HUES64 (cell line): ENCODE data around the gene UFSP1.

Source experiments
- H3K27ac ChIP-seq: 2 replicates; pipeline ENCODE4 v1.7.0; 2013; ENCODE audit warnings: low read depth, low read length, inconsistent platforms
- H3K27me3 ChIP-seq: 2 replicates; pipeline ENCODE4 v1.6.1; 2013; ENCODE audit warnings: mild to moderate bottlenecking, low read length; ENCODE audit not compliant: insufficient read depth
- H3K36me3 ChIP-seq: 2 replicates; pipeline ENCODE4 v1.6.1; 2013; ENCODE audit warnings: mild to moderate bottlenecking, low read length; ENCODE audit not compliant: insufficient read depth
- H3K4me1 ChIP-seq: 2 replicates; pipeline ENCODE4 v1.6.1; 2013; ENCODE audit warnings: mild to moderate bottlenecking, low read length, moderate library complexity; ENCODE audit not compliant: insufficient read depth
- H3K4me3 ChIP-seq: 2 replicates; pipeline ENCODE4 v1.5.1; 2013; ENCODE audit warnings: mild to moderate bottlenecking, low read length, moderate library complexity
- H3K9ac ChIP-seq: 2 replicates; pipeline ENCODE4 v1.6.1; 2013; ENCODE audit warnings: mild to moderate bottlenecking, low read depth, low read length
- H3K9me3 ChIP-seq: 2 replicates; pipeline ENCODE4 v1.6.1; 2013; ENCODE audit warnings: low read depth, low read length; ENCODE audit not compliant: insufficient read depth
- WGBS: fragments of 150-250, 120-280 bp; methylation state at CpG from one replicate; pipeline ENCODE4 v1.1.7; 2013; ENCODE audit warnings: missing lambda C conversion rate; 5-methylcytosine and 5-hydroxymethylcytosine counted together

The UFSP1 gene

GRCh38 chr7:100878013-100878412 is 11.5 kb downstream of the UFSP1 start:
- no peak overlapping the region for H3K9ac ChIP-seq
- H3K4me1 ChIP-seq, result peaks cover 8% of the 10 kb centered on the region; the same call in 1 of the 2 replicates
- H3K4me3 ChIP-seq, result no peak overlapping the region

GRCh38 chr7:100875356-100875751 is 14.2 kb downstream of the UFSP1 start:
- under 1% methylated on average over 39 of the region's 39 CpGs for WGBS

More at GRCh38 chr7:100878013-100878412, 11.5 kb downstream of the UFSP1 start:
- Histone ChIP-seq H3K9me3 (no peaks in the 10 kb centered on the region), H3K27me3 (no peaks in the 10 kb centered on the region), H3K27ac (no peak overlapping the region), H3K36me3 (peaks cover 78% of the 10 kb centered on the region)
- 93% methylated on average over 7 of the region's 7 CpGs for WGBS

GRCh38 chr7:100874577-100875355 is 14.7 kb downstream of the UFSP1 start, which contains the start of gene SRRT:
Gene SRRT (plus strand): TSS chr7:100875103. CDS start chr7:100875591, 488 bp downstream.
- Histone ChIP-seq H3K36me3 (peaks cover 73% of the 10 kb centered on the region), H3K4me1 (peaks cover 8% of the 10 kb centered on the region; the same call in 1 of the 2 replicates), H3K4me3 (peak within 1 kb of the TSS; percentile 100), H3K27ac (peak within 1 kb of the TSS; percentile 96), H3K9me3 (no peaks in the 10 kb centered on the region), H3K27me3 (no peaks in the 10 kb centered on the region), H3K9ac (peak within 1 kb of the TSS; percentile 91)
- 5% methylated on average over 79 of the region's 79 CpGs for WGBS

More at GRCh38 chr7:100875356-100875751, 14.2 kb downstream of the UFSP1 start:
- H3K27me3 ChIP-seq, result no peaks in the 10 kb centered on the region
- H3K4me1 ChIP-seq, result peaks cover 8% of the 10 kb centered on the region; the same call in 1 of the 2 replicates
- H3K9ac ChIP-seq, result peak overlapping the region; percentile 91
- peak overlapping the region; percentile 96 for H3K27ac ChIP-seq
- H3K9me3 ChIP-seq, result no peaks in the 10 kb centered on the region
- peak overlapping the region; percentile 100 for H3K4me3 ChIP-seq
- H3K36me3 ChIP-seq, result peaks cover 73% of the 10 kb centered on the region

- 83% methylated on average over 8 of the region's 8 CpGs for WGBS
- peaks cover 67% of the 10 kb centered on the region for H3K36me3 ChIP-seq
- peak overlapping the region; percentile 89 for H3K27ac ChIP-seq
Observed at GRCh38 chr7:100874300-100874576, 15.3 kb downstream of the UFSP1 start.

GRCh38 chr7:100873599-100874299 is 15.8 kb downstream of the UFSP1 start:
- H3K9me3 ChIP-seq, result no peaks in the 10 kb centered on the region
- peaks cover 62% of the 10 kb centered on the region for H3K36me3 ChIP-seq
- H3K27me3 ChIP-seq, result no peaks in the 10 kb centered on the region
- peak overlapping the region; percentile 100 for H3K4me3 ChIP-seq
- WGBS, result 96% methylated on average over 10 of the region's 10 CpGs
- H3K9ac ChIP-seq, result peak overlapping the region; percentile 91
- peak overlapping the region; percentile 89 for H3K27ac ChIP-seq
- peaks cover 8% of the 10 kb centered on the region; the same call in 1 of the 2 replicates for H3K4me1 ChIP-seq

More at GRCh38 chr7:100874300-100874576, 15.3 kb downstream of the UFSP1 start:
- no peaks in the 10 kb centered on the region for H3K9me3 ChIP-seq
- peaks cover 8% of the 10 kb centered on the region; the same call in 1 of the 2 replicates for H3K4me1 ChIP-seq
- no peaks in the 10 kb centered on the region for H3K27me3 ChIP-seq
- H3K4me3 ChIP-seq, result peak overlapping the region; percentile 100
- peak overlapping the region; percentile 91 for H3K9ac ChIP-seq

GRCh38 chr7:100867776-100868485 is 21.6 kb downstream of the UFSP1 start:
- no peaks in the 10 kb centered on the region for H3K9me3 ChIP-seq
- H3K9ac ChIP-seq, result peak overlapping the region; percentile 95
- 10% methylated on average over 26 of the region's 27 CpGs for WGBS
- peak overlapping the region; percentile 90 for H3K4me3 ChIP-seq
- no peaks in the 10 kb centered on the region for H3K27me3 ChIP-seq
- peaks cover 10% of the 10 kb centered on the region for H3K4me1 ChIP-seq
- peaks cover 31% of the 10 kb centered on the region for H3K36me3 ChIP-seq
- peak overlapping the region; percentile 98 for H3K27ac ChIP-seq

GRCh38 chr7:100867040-100867775 is 22.3 kb downstream of the UFSP1 start, which contains the start of gene TRIP6:
Gene TRIP6 (plus strand): TSS chr7:100867387. CDS start chr7:100867498, 111 bp downstream.
- peaks cover 33% of the 10 kb centered on the region for H3K36me3 ChIP-seq
- H3K9ac ChIP-seq, result peak within 1 kb of the TSS; percentile 95
- WGBS, result under 1% methylated on average over 38 of the region's 42 CpGs
- H3K4me3 ChIP-seq, result peak within 1 kb of the TSS; percentile 90
- peak within 1 kb of the TSS; percentile 98 for H3K27ac ChIP-seq
- peaks cover 10% of the 10 kb centered on the region for H3K4me1 ChIP-seq
- no peaks in the 10 kb centered on the region for H3K27me3 ChIP-seq
- H3K9me3 ChIP-seq, result no peaks in the 10 kb centered on the region

- Histone ChIP-seq H3K4me3 (peak overlapping the region; percentile 90), H3K27me3 (no peaks in the 10 kb centered on the region), H3K9me3 (no peaks in the 10 kb centered on the region), H3K36me3 (peaks cover 30% of the 10 kb centered on the region), H3K27ac (peak overlapping the region; percentile 98), H3K9ac (peak overlapping the region; percentile 95), H3K4me1 (peaks cover 10% of the 10 kb centered on the region)
- WGBS, result 48% methylated on average over 5 of the region's 5 CpGs
Observed at GRCh38 chr7:100866729-100867039, 22.8 kb downstream of the UFSP1 start.

GRCh38 chr7:100865938-100866728 is 23.4 kb downstream of the UFSP1 start:
- peaks cover 30% of the 10 kb centered on the region for H3K36me3 ChIP-seq
- H3K27me3 ChIP-seq, result no peaks in the 10 kb centered on the region
- H3K4me1 ChIP-seq, result peaks cover 10% of the 10 kb centered on the region
- H3K4me3 ChIP-seq, result no peak overlapping the region
- H3K27ac ChIP-seq, result peak overlapping the region; percentile 98
- H3K9ac ChIP-seq, result peak overlapping the region; percentile 95
- 95% methylated on average over 46 of the region's 46 CpGs for WGBS
- H3K9me3 ChIP-seq, result no peaks in the 10 kb centered on the region

GRCh38 chr7:100865372-100865911 is 24.1 kb downstream of the UFSP1 start:
- WGBS, result 80% methylated on average over 17 of the region's 17 CpGs
- no peaks in the 10 kb centered on the region for H3K27me3 ChIP-seq
- H3K27ac ChIP-seq, result no peak overlapping the region
- peaks cover 30% of the 10 kb centered on the region for H3K36me3 ChIP-seq
- no peak overlapping the region for H3K4me3 ChIP-seq
- H3K9ac ChIP-seq, result no peak overlapping the region
- H3K9me3 ChIP-seq, result no peaks in the 10 kb centered on the region
- peaks cover 10% of the 10 kb centered on the region for H3K4me1 ChIP-seq
